Hepatocyte (in vitro differentiated cells): ENCODE measurements around the gene MAP6. TPM values are rescaled to one million over a fixed set of nuclear protein-coding genes. Genes with fewer than 3 reads are reported as not detected.

Experiments used
- DNase-seq: peaks from one replicate; pipeline ENCODE4 v3.0.0-alpha.2; 2016; ENCODE audit warnings: low spot score
- H2AFZ ChIP-seq: fragments of 200-600 bp; sonication (generic); 2 replicates; pipeline ENCODE4 v1.6.0; 2016; ENCODE audit warnings: antibody characterized with exemption, mild to moderate bottlenecking
- H3K27ac ChIP-seq: fragments of 200-600 bp; sonication (generic); 2 replicates; pipeline ENCODE4 v1.5.1; 2016; ENCODE audit warnings: mild to moderate bottlenecking
- H3K27me3 ChIP-seq: fragments of 200-600 bp; sonication (generic); 2 replicates; pipeline ENCODE4 v1.6.1; 2016
- H3K36me3 ChIP-seq: fragments of 200-600 bp; sonication (generic); replicated peaks from 2 replicates; pipeline ENCODE4 v1.5.1; 2016; ENCODE audit warnings: low read depth; ENCODE audit not compliant: insufficient read depth
- H3K4me1 ChIP-seq: fragments of 200-600 bp; sonication (generic); 2 replicates; pipeline ENCODE4 v1.5.1; 2016; ENCODE audit warnings: mild to moderate bottlenecking, moderate library complexity; ENCODE audit not compliant: insufficient read depth
- H3K4me2 ChIP-seq: fragments of 200-600 bp; sonication (generic); 2 replicates; pipeline ENCODE4 v1.6.0; 2016
- H3K4me3 ChIP-seq: fragments of 200-600 bp; sonication (generic); 2 replicates; pipeline ENCODE4 v1.5.1; 2016; ENCODE audit warnings: mild to moderate bottlenecking
- H3K79me2 ChIP-seq: fragments of 200-600 bp; sonication (generic); 2 replicates; pipeline ENCODE4 v1.6.0; 2017; ENCODE audit warnings: mild to moderate bottlenecking
- H3K9me2 ChIP-seq: fragments of 200-600 bp; sonication (generic); replicated peaks from 2 replicates; pipeline ENCODE4 v1.6.0; 2017; ENCODE audit warnings: mild to moderate bottlenecking; ENCODE audit not compliant: insufficient read depth
- H3K9me3 ChIP-seq: fragments of 200-600 bp; sonication (generic); 2 replicates; pipeline ENCODE4 v1.5.1; 2016; ENCODE audit warnings: low read depth, mild to moderate bottlenecking
- H4K20me1 ChIP-seq: fragments of 200-600 bp; sonication (generic); 2 replicates; pipeline ENCODE4 v1.6.0; 2016; ENCODE audit warnings: mild to moderate bottlenecking; ENCODE audit not compliant: insufficient read depth, poor library complexity, severe bottlenecking
- EZH2 ChIP-seq: fragments of 200-600 bp; sonication (generic); IDR thresholded peaks from 2 replicates; pipeline ENCODE4 v1.6.1; 2016; ENCODE audit warnings: antibody characterized with exemption, mild to moderate bottlenecking, borderline replicate concordance
- EZH2phosphoT487 ChIP-seq: fragments of 200-600 bp; sonication (generic); IDR thresholded peaks from one replicate; pipeline ENCODE4 v1.6.1; 2018; ENCODE audit warnings: antibody characterized with exemption, mild to moderate bottlenecking, low read depth, moderate library complexity; ENCODE audit not compliant: unreplicated experiment, severe bottlenecking
- WGBS: methylation state at CpG from one replicate; pipeline ENCODE4 v1.1.6; 2016; ENCODE audit warnings: low lambda C conversion rate; ENCODE audit errors: missing lambda C conversion rate; 5-methylcytosine and 5-hydroxymethylcytosine counted together
- polyA plus RNA-seq: library from polyadenylated mRNA; unstranded; fragments of >200 nt; fragmentation: Nextera tagmentation; extraction: Ambion mirVana; gene quantifications from 2 replicates; pipeline ENCODE4 v1.2.1, GENCODE V29; 2016
- total RNA-seq: library from RNA; depleted of rRNA; stranded (reverse); fragments of >200 nt; gene quantifications from 2 replicates; pipeline ENCODE4 v1.2.3, GENCODE V29; 2014
- TF ChIP-seq, protein P1 (sequence below): fragments of 200-600 bp; sonication (generic); IDR thresholded peaks from 2 replicates; pipeline ENCODE4 v1.5.1; 2016; ENCODE audit warnings: antibody characterized with exemption, mild to moderate bottlenecking; ENCODE audit not compliant: poor library complexity

The MAP6 gene
- total and polyA plus RNA-seq, 2 experiments from 2014 or later = 3.8 to 6.4 TPM

DNA sequence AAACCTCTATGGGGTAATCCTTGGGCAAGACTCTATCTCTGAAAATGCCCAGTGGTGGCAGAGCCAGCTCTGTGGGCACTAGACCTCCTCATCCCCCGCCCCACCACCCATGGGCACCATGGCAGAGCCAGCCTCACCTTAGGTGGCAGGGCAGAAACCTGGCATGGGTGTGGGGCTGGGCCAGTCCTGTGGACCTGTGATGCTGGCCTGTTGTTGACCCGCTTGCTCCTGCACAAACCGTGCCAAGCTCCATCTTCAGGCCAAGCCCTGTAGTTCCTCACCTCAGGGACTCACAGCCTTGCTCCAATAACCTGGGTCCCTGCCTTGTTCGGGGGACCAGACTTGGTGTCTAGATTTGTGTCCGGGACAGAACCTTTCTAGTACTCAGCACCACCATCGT, 115.7 kb downstream of the MAP6 start:
- H3K9me3 ChIP-seq = no peaks in the 10 kb centered on the region
- no peaks in the 10 kb centered on the region for H4K20me1 ChIP-seq
- no peaks in the 10 kb centered on the region for H3K36me3 ChIP-seq
- no peaks in the 10 kb centered on the region for H3K9me2 ChIP-seq
- no peak overlapping the region for H3K27ac ChIP-seq
- H2AFZ ChIP-seq = no peak overlapping the region
- no peaks in the 10 kb centered on the region for H3K27me3 ChIP-seq
- 90% methylated on average over 6 of the region's 6 CpGs for WGBS
- H3K4me1 ChIP-seq = peaks cover 21% of the 10 kb centered on the region
- no peak overlapping the region for H3K4me3 ChIP-seq
- H3K4me2 ChIP-seq = no peak overlapping the region
- TF ChIP-seq EZH2phosphoT487 (no peak), EZH2 (no peak)
- TF ChIP-seq, protein P1, sequence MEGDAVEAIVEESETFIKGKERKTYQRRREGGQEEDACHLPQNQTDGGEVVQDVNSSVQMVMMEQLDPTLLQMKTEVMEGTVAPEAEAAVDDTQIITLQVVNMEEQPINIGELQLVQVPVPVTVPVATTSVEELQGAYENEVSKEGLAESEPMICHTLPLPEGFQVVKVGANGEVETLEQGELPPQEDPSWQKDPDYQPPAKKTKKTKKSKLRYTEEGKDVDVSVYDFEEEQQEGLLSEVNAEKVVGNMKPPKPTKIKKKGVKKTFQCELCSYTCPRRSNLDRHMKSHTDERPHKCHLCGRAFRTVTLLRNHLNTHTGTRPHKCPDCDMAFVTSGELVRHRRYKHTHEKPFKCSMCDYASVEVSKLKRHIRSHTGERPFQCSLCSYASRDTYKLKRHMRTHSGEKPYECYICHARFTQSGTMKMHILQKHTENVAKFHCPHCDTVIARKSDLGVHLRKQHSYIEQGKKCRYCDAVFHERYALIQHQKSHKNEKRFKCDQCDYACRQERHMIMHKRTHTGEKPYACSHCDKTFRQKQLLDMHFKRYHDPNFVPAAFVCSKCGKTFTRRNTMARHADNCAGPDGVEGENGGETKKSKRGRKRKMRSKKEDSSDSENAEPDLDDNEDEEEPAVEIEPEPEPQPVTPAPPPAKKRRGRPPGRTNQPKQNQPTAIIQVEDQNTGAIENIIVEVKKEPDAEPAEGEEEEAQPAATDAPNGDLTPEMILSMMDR = no peak
- no peaks in the 10 kb centered on the region for H3K79me2 ChIP-seq
- no peak for DNase-seq

DNA sequence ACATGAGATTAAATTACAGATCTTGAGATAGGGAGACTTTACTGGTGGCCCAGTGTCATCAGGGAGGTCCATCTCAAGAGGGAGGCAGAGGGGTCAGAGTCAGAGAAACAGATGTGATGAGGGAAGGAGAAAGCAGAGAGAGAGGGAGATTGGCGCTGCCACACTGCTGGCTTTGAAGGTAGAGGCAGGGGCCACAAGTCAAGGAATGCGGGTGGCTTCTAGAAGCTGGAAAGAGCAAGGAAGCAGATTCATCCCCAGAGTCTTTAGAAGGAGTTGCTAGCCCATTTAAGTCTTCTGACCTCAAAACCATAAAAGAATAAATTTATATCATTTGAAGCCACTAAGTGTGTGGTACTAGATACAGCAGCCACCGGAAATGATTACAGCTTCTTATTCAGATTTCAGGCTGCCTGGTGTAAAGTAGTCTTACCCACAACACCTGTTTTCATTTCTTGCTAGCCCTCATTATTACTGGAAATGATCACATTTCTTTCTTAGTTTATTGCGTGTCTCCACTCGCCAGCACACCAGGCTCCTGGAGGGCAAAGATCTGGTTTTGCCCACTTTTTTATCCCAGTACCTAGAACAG, 119.4 kb downstream of the MAP6 start:
- no peak overlapping the region for H3K4me3 ChIP-seq
- DNase-seq = no peak
- WGBS = 93% methylated on average over 5 of the region's 5 CpGs

DNA sequence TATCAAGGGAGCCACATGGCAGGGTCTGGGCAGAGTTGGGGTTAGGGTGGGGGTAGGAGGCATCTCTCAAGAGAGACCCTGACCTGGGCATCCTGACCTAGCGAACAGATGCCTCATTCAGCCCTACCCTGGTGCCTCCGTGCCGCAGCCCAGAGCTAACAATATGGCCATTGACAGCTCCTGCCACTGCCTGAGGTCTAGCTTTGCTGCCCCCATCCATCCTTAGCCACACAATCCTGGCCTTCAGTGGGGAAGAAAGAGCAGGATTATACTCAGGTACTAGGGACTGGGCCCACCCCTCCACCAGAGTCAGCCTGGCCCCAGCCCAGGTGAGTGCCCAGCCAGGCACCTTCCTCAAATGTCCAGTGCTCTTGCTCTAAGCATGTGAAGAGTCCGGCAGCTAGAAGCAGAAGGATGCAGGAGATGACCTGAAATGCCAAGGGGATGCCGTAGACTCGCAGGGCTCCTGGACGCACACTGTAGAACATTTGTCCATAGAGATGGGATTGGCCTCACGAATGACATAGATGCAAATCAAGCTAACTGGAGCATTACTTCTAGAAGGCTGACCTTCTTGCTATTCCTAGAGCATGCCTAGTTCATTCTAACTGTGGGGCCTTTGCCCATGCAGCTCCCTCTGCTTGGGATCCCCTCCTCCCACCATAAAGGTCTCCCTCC, 120.1 kb downstream of the MAP6 start:
- TF ChIP-seq EZH2 (no peak), EZH2phosphoT487 (no peak)
- TF ChIP-seq, protein P1 = no peak
- Histone ChIP-seq H4K20me1 (no peaks in the 10 kb centered on the region), H3K9me3 (no peaks in the 10 kb centered on the region), H2AFZ (no peak overlapping the region), H3K36me3 (no peaks in the 10 kb centered on the region), H3K27me3 (no peaks in the 10 kb centered on the region), H3K9me2 (no peaks in the 10 kb centered on the region), H3K4me2 (no peak overlapping the region), H3K79me2 (no peaks in the 10 kb centered on the region), H3K27ac (no peak overlapping the region), H3K4me3 (no peak overlapping the region), H3K4me1 (peaks cover 7% of the 10 kb centered on the region)
- WGBS = 95% methylated on average over 8 of the region's 8 CpGs
- DNase-seq = no peak

More for the DNA sequence above, 119.4 kb downstream of the MAP6 start:
- no peak overlapping the region for H3K27ac ChIP-seq
- no peaks in the 10 kb centered on the region for H3K79me2 ChIP-seq
- H2AFZ ChIP-seq = no peak overlapping the region
- H3K9me2 ChIP-seq = no peaks in the 10 kb centered on the region
- TF ChIP-seq EZH2phosphoT487 (no peak), EZH2 (no peak)
- TF ChIP-seq, protein P1 = no peak
- H3K4me1 ChIP-seq = peaks cover 11% of the 10 kb centered on the region
- H3K27me3 ChIP-seq = no peaks in the 10 kb centered on the region
- no peak overlapping the region for H3K4me2 ChIP-seq
- H3K36me3 ChIP-seq = no peaks in the 10 kb centered on the region
- H3K9me3 ChIP-seq = no peaks in the 10 kb centered on the region
- no peaks in the 10 kb centered on the region for H4K20me1 ChIP-seq
